ENCODE measurements around the gene SLC16A12.

The SLC16A12 gene

DNA sequence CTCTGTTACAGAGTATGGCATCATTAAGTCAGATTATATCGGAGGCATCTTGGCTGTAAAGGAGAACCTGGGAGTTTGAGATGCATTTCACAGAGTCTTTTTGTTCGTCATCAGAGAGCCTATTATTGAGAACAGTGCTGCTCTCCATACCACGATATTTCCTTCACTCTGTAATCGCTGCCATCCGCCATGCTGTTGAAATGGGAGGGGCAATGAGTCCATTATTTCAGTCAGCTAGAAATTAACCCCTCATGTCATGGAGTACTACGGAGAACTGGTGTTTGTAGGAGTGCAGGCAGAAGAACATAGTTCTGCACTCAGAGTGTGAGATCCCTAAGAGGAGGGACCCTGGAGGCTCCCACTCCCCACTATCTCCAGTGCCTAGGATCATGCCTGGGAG, 59.2 kb downstream of the SLC16A12 start:
- H3K36me3 ChIP-seq (ENCODE audit: low read depth) = no peaks in the 10 kb centered on the region
- DNase-seq (ENCODE audit: low spot score) (no peak), ATAC-seq (ENCODE audit: low read depth) (no peak)
- H3K27me3 ChIP-seq (ENCODE audit: insufficient read depth, poor library complexity, severe bottlenecking) = no peaks in the 10 kb centered on the region
- H3K4me1 ChIP-seq (ENCODE audit: insufficient read depth, poor library complexity, severe bottlenecking) = peaks cover 28% of the 10 kb centered on the region
- H3K9me3 ChIP-seq (ENCODE audit: severe bottlenecking) = no peaks in the 10 kb centered on the region
- H3K4me3 ChIP-seq (ENCODE audit: severe bottlenecking) = no peak overlapping the region
- no peak overlapping the region for H3K27ac ChIP-seq (ENCODE audit: poor library complexity, severe bottlenecking)
- TF ChIP-seq, protein P1, sequence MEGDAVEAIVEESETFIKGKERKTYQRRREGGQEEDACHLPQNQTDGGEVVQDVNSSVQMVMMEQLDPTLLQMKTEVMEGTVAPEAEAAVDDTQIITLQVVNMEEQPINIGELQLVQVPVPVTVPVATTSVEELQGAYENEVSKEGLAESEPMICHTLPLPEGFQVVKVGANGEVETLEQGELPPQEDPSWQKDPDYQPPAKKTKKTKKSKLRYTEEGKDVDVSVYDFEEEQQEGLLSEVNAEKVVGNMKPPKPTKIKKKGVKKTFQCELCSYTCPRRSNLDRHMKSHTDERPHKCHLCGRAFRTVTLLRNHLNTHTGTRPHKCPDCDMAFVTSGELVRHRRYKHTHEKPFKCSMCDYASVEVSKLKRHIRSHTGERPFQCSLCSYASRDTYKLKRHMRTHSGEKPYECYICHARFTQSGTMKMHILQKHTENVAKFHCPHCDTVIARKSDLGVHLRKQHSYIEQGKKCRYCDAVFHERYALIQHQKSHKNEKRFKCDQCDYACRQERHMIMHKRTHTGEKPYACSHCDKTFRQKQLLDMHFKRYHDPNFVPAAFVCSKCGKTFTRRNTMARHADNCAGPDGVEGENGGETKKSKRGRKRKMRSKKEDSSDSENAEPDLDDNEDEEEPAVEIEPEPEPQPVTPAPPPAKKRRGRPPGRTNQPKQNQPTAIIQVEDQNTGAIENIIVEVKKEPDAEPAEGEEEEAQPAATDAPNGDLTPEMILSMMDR (IDR thresholded peaks at IDR 0.05; ENCODE audit: poor library complexity, severe bottlenecking) = no peak

DNA sequence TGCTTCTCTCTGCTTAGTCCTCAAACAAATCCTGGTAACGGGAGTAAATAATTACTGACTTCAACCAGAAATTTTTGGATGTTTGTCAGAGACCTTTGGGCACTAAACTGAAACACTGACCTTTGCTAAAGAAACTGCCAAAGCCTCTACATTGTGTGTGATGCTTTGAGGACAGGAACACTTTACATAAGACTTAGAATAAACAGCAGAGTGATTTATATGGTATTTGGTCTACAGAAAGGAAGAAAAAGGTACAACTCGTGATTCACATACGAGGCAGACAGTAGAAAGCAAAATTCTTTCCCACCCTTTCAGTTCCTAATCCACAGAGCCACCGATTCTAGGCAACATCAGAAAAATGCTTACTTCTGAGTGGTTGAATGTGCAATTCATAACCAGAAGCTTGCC, 59.8 kb downstream of the SLC16A12 start:
- Histone ChIP-seq H3K27me3 (ENCODE audit: insufficient read depth, poor library complexity, severe bottlenecking) (no peaks in the 10 kb centered on the region), H3K9me3 (ENCODE audit: severe bottlenecking) (no peaks in the 10 kb centered on the region), H3K27ac (ENCODE audit: poor library complexity, severe bottlenecking) (no peak overlapping the region), H3K36me3 (ENCODE audit: low read depth) (no peaks in the 10 kb centered on the region), H3K4me1 (ENCODE audit: insufficient read depth, poor library complexity, severe bottlenecking) (peaks cover 28% of the 10 kb centered on the region), H3K4me3 (ENCODE audit: severe bottlenecking) (no peak overlapping the region)
- DNase-seq (ENCODE audit: low spot score) (no peak), ATAC-seq (ENCODE audit: low read depth) (no peak)
- TF ChIP-seq, protein P1 (IDR thresholded peaks at IDR 0.05; ENCODE audit: poor library complexity, severe bottlenecking) = no peak

DNA sequence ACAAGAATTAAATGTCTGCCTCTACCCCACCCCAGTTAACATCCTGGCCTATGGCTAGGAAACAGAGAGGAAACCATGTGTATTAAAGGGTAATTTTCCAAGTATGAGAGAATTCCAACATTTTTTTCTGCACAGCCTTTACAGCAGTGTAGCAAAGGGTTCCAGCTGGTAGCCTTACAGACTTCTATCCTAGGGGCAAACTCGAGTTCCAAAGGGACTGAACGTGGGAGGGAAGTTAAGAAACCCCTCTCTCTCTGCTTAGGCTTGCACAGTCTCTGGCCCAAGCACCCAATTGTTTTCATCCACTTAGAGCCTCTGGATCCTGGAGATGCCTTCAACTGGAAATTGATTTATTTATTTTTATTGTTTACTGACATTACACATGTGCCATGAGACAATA, 60.3 kb downstream of the SLC16A12 start:
- Histone ChIP-seq H3K27me3 (ENCODE audit: insufficient read depth, poor library complexity, severe bottlenecking) (no peaks in the 10 kb centered on the region), H3K9me3 (ENCODE audit: severe bottlenecking) (no peaks in the 10 kb centered on the region), H3K4me3 (ENCODE audit: severe bottlenecking) (no peak overlapping the region), H3K27ac (ENCODE audit: poor library complexity, severe bottlenecking) (no peak overlapping the region), H3K4me1 (ENCODE audit: insufficient read depth, poor library complexity, severe bottlenecking) (peaks cover 24% of the 10 kb centered on the region), H3K36me3 (ENCODE audit: low read depth) (no peaks in the 10 kb centered on the region)
- TF ChIP-seq, protein P1 (IDR thresholded peaks at IDR 0.05; ENCODE audit: poor library complexity, severe bottlenecking) = no peak
- DNase-seq (ENCODE audit: low spot score) (no peak), ATAC-seq (ENCODE audit: low read depth) (no peak)

DNA sequence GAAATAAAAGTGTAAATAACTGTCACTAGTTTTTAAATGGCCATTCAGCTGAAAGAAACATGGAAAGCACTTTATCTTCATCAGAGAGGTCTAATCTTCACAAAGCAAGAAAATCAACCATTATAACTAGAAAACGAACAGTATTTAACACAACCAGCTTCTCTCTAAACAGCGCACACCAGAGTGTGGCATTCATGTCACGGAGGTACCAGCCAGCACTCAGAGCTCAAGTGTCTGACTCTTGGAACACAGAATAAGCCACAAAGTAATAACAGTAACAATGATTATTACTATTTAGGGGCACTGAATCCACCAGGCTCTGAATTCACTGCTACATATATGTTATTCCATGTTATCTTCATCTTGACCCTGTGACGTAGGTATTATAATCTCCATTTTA, 60.9 kb downstream of the SLC16A12 start:
- Histone ChIP-seq H3K27me3 (ENCODE audit: insufficient read depth, poor library complexity, severe bottlenecking) (no peaks in the 10 kb centered on the region), H3K4me1 (ENCODE audit: insufficient read depth, poor library complexity, severe bottlenecking) (peaks cover 30% of the 10 kb centered on the region), H3K4me3 (ENCODE audit: severe bottlenecking) (no peak overlapping the region), H3K27ac (ENCODE audit: poor library complexity, severe bottlenecking) (no peak overlapping the region), H3K9me3 (ENCODE audit: severe bottlenecking) (no peaks in the 10 kb centered on the region), H3K36me3 (ENCODE audit: low read depth) (no peaks in the 10 kb centered on the region)
- ATAC-seq (ENCODE audit: low read depth) (no peak), DNase-seq (ENCODE audit: low spot score) (no peak)
- TF ChIP-seq, protein P1 (IDR thresholded peaks at IDR 0.05; ENCODE audit: poor library complexity, severe bottlenecking) = no peak

DNA sequence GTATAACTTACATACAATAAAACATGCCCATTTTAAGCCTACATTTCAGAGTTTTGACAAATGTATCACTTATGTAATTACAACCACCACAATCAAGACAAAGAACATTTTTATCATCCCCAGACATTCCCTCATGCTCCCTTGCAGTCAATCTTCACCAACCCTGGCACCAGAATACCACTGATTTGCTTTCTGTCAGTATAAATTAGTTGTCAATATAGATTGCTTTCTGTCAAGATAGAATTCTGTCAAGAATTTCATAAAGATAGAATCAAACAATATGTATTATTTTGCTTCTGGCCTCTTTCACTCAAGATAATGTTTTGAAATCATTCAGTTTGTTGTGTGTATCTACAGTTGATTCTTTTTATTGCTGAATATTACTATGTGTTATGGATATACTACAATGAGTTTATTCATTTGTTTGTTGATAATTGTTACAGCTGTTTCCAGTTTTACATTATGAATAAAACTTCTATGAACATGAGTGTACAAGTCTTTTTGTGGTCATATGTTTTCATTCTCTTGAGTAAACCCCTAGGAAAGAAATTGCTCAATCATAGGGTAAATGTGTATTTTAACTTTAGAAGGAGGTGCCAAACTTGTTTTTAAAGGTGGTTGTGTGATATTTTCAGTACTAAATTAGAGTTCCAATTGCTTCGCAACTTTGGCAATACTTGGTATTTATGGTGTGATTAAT, 64.1 kb downstream of the SLC16A12 start:
- Histone ChIP-seq H3K36me3 (ENCODE audit: low read depth) (no peaks in the 10 kb centered on the region), H3K4me3 (ENCODE audit: severe bottlenecking) (no peak overlapping the region), H3K27ac (ENCODE audit: poor library complexity, severe bottlenecking) (peak overlapping the region; percentile 55), H3K4me1 (ENCODE audit: insufficient read depth, poor library complexity, severe bottlenecking) (peaks cover 35% of the 10 kb centered on the region), H3K27me3 (ENCODE audit: insufficient read depth, poor library complexity, severe bottlenecking) (no peaks in the 10 kb centered on the region), H3K9me3 (ENCODE audit: severe bottlenecking) (no peaks in the 10 kb centered on the region)
- DNase-seq (ENCODE audit: low spot score) = no peak
- ATAC-seq (ENCODE audit: low read depth) = no peak
- TF ChIP-seq, protein P1 (IDR thresholded peaks at IDR 0.05; ENCODE audit: poor library complexity, severe bottlenecking) = no peak

Measured in RWPE2 (cell line).